Lung microvascular endothelial cell (primary cell): ENCODE data around the gene PTCD1. TPM values are rescaled to one million over a fixed set of nuclear protein-coding genes. Genes with fewer than 3 reads are reported as not detected.
"Not testable (repeated sequence)": the region's sequence is repeated elsewhere in the genome, so short reads cannot be mapped to it uniquely, and the experiment has no call there.

Experiments
- DNase-seq, 2 donors: peaks; one replicate each; pipeline versions ENCODE4 v3.0.0 to v3.0.0-alpha.2; 2010; ENCODE audit warnings: low read depth in 2 of 2
- total RNA-seq: library from RNA; depleted of rRNA; stranded (reverse); fragments of >200 nt; gene quantifications from 2 replicates; pipeline ENCODE4 v1.2.1, GENCODE V29; 2014

PTCD1 gene
- total RNA-seq, 1 donor from 2014 or later = 4.2 TPM

GRCh38 chr7:99449326-99449725 lies 10.7 kb upstream of the PTCD1 start:
- no peak for DNase-seq

- no peak for DNase-seq
Observed at GRCh38 chr7:99448855-99449254, 10.3 kb upstream of the PTCD1 start.

DNA sequence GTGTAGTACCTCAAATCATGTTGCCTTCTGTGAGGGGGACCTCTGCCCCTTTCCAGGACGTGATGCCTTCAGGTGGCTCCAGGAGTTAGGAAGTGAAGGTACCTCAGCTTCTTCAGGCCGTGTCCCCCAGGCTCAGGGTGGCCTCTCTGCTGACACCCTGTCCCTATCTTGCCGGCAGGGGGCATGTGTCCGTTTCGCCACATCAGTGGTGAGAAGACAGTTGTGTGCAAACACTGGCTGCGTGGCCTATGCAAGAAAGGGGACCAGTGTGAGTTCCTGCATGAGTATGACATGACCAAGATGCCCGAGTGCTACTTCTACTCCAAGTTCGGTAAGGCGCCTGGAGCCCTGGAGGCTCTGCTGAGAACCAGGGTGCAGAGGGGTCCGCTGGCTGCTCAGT lies 9.3 kb upstream of the PTCD1 start:
- DNase-seq = no peak

DNA sequence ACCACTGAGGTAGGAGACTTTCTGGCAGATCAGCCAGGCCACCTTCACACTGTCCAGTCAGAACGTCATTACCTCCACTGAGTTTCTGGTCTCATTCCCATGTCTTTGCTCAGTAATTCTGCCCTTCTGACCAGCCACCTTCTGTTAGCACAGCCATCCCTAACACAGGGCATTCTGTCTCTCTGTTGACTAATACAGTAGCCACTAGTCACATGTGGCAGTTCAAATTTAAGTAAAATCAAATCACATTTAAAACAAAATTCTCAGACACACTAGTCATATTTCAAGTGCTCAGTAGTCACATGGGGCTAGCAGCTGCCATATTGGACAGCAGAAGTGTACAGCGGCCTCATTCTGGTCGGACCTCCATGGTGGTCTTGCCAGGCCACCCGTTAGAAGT lies 7.5 kb upstream of the PTCD1 start:
- DNase-seq = no peak

DNA sequence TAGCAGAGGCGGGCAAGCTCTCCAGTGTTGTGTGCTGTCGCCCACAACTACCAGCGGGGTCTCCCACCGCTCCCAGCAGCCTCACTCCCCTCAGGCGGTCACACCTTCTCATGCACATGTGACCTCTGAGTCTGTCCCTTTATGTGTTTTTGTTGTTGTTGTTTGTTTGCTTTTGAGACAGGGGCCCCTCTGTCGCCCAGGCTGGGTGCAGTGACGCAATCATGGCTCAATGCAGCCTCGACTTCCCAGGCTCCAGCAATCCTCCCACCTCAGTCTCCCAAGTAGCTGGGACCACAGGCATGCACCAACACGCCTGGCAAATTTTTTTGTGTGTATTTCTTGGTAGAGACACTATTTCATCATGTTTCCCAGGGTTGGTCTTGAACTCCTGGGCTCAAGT lies 1.6 kb upstream of the PTCD1 start:
- no peak for DNase-seq

DNA sequence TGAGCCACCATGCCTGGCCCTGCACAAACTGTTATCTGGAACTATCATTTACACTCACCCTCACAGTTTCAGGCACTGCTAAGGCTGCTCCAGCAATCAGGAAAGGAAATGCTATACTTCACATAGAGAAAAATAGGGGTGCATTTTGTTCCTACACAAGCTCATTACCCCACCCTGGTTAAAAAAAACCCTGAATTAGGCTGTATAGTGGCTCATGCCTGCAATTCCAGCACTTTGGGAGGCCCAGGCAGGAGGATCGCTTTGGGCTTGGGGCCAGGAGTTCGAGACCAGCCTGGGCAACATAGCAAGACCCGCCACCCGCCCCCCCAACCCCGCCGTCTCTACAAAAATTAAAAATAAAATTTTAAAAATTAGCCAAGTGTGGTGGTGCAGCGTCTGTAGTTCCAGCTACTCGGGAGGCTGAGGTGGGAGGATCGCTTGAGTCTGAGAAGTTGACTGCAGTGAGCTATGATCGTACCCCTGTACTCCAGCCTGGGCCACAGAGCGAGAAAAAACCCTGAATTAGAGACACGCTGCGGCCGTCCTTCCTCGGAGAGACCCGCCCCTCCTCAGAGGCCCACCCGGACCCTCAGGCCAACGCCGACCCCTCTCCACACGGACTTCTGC lies 539 bp downstream of the PTCD1 start:
- peak in 1 of 2 donors; percentile 5 for DNase-seq

DNA sequence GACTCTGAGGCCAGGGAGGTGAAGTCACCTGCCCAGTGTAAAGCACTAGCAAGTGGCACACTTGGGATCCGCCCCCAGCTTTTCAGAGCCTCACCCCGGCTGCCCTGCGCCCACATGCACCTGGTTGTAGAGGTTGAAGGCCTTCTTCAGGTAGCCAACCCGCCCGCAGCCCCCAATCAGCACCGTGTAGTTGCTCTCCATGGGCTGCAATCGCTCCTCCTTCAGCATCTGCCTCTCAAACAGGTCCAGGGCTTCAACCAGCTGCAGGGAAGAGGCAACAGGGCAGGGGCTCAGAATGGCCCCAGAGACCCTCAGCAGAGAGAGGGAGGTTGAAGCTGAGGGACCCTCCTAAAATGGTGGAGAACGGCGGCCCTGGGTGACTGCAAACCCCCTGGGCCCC lies 5.4 kb downstream of the PTCD1 start:
- DNase-seq = no peak

GRCh38 chr7:99431756-99432540 lies 6.7 kb downstream of the PTCD1 start:
- DNase-seq = not testable (repeated sequence)

- DNase-seq = no peak
Observed at GRCh38 chr7:99429756-99430155, 8.8 kb downstream of the PTCD1 start.

GRCh38 chr7:99428972-99429566 lies 9.5 kb downstream of the PTCD1 start:
- DNase-seq = no peak

DNA sequence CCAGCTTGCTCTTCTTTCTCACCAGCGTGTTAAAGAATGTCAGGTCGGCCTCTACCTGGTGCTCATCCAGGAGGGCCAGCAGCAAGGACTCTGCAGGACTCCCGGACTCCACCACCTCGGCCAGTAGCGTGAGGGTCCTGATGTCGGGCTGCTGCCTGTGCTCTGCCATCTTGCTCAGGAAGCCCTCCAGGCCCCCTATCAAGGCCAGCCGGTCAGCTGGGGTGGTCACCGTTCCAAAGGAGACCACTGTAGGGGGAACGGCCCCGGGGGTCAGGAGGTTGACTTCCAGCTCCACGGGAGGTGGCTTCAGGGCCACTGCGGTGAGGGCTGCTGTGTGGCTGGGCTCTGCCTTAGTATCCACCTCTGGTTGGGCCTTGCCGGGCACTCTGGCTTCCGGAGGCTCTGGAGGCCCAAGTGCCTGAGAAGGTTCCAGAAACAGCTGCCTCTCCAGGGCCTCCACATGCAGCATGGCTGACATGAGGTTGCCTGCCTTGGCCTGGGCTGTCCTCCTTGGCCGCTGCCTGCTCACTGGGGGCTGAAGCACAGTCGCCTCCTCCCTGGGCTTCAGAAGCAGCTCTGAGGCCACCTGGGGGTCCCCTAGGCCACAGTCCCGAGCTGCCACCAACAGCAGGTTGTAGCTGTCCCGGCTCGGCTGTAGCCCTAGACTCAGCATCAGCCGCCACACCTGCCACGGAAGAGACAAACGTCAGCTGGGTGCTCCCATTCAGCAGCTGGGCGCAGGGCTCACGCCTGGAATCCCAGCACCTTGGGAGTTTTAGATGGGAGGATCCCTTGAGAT lies 13.5 kb downstream of the PTCD1 start:
- no peak for DNase-seq

DNA sequence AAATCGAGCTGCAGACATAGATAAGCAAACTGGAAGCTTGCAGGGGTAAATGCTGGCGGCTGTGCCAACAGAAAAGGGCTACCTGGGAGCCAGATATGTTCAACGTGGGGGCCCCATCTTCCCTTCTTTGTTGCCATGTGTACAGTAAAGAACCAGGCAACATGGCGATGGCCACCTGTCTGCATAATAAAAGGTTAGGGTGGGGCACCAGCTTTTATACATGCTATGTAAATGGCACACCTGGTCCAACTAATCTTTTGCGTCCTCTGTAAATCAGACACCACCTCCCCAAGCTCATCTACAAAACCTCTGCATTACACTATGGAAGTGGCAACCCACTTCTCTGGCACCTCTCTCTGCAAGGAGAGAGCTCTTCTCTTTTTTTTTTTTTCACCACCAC lies 16.0 kb downstream of the PTCD1 start:
- no peak for DNase-seq

- DNase-seq = no peak
Observed at GRCh38 chr7:99422186-99422585, 16.4 kb downstream of the PTCD1 start.

DNA sequence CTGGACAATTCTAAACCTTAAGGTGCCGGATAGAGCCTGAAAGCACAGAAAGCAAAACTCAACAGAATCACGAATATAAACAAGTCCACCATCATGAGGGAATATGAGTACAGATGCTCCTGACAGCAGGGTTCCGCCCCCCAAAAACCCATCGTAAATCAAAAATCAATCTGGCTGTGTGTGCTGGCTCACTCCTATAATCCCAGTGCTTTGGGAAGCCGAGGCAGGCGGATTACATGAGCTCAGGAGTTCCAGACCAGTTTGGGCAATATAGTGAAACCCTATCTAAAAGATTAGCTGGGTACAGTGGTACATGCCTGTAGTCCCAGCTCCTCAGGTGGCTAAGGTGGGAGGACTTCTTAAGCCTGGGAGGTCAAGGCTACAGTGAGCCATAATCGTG lies 17.6 kb downstream of the PTCD1 start:
- DNase-seq = no peak

GRCh38 chr7:99420213-99420612 lies 18.4 kb downstream of the PTCD1 start:
- DNase-seq = no peak

DNA sequence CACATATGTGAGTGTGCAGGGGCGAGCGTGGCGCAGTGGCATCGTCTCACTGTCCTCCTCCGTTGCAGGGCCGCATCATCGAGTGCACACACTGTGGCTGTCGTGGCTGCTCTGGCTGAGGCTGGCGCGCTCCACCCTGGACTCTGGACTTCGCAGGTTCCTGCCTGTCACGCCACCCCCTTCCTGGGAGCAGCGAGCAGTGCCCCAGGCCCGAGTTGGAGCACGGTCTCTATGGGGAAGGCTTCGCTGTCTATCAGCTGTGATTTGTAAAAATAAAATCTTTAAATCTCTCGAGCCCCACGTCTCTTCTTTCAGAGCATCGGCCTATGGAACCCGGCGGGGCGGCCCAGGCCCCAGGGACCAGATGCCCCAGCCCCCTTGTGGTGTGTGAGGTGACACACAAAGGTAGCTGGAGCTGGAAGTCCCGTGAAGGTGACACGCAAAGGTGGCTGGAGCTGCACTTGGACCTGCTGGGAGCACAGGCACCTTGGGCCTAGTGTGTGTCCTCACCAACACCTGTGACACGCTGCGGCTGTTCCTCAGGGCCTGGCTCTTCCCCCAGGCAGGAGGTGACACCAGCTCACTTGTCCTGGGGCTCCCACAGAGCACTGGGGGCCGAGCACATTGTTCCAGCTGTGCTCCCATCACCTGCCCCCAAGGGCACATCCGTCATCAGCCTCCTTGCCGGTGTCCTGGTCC lies 19.1 kb downstream of the PTCD1 start:
- DNase-seq = no peak

DNA sequence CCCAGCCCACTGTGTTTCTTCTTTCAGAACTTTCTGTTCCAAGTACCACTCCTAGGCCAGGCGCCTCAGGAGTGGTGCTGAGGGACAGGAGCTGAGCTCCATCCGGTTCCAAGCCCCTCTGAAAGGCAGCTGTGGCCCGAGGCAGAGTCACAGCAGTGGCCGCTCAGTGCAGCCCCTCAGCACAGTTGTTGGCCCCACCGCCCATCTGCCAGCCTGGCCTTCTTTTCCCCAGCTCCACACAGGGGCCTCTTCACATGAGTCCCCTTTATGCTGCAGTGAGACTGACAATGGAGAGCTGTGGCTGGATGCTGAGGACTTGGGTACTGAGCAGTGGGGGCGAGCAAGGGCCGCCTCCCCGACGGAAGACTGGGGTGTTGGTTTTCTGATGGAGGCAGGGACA lies 20.3 kb downstream of the PTCD1 start:
- no peak for DNase-seq

DNA sequence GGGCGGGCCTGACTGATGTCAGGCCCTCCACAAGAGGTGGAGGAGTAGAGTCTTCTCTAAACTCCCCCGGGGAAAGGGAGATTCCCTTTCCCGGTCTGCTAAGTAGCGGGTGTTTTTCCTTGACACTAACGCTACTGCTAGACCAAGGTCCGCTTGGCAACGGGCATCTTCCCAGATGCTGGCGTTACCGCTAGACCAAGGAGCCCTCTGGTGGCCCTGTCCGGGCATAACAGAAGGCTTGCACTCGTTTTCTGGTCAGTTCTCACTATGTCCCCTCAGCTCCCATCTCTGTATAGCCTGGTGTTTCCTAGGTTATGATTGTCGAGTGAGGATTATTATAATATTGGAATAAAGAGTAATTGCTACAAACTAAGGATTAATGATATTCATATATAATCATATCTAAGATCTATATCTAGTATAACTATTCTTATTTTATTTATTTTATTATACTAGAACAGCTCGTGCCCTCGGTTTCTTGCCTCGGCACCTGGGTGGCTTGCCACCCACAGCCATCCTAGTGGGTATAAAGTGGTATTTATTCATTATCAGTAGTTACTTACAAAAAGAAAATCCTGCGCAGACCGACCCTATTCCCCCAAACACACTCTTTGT lies 23.0 kb downstream of the PTCD1 start:
- peak; percentile 51 to 74 for DNase-seq

DNA sequence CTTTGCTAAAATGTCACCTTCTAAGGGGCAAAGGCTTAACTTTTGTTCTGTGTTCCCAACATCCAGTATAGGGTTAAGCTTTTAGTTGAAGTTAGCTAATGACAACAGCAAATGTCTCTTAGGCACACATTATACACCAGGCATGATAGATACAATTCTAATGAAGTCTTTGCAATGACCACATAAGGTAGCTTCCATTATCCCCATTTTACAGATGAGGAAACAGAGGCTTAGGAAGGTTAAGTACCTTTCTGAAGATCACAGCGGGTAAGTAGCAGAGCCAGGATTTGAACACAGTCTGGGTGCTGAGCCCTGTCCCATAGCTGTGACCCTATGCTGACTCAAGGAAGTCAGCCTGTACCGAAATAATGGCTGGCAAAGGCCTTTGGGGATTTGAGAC lies 28.0 kb downstream of the PTCD1 start:
- no peak for DNase-seq

GRCh38 chr7:99409806-99410205 lies 28.8 kb downstream of the PTCD1 start:
- DNase-seq = peak in 1 of 2 donors; percentile 18

DNA sequence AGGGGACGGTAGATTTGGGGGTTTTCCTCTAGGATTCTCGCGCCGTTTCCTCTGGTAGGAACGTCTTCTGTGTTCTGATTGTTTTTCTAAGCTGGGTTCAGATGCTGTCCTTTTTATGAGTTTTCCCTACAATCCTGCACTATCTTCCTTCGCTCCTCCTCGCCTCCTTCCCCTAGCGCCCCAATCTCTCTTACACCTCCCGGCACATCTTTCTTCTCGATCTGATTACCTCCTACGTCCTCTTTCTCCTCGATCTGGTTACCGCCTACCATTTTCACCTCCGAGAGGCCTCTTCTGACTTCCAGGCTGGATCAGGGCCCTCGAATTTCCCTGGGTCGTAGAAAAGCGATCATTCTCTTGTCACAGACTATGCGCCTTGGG lies 29.4 kb downstream of the PTCD1 start:
- DNase-seq = peak; percentile 21 to 33
